Tibial nerve (tissue), 3 donors: Measurements from ENCODE around the gene EPS8L1.

Source experiments
- CTCF ChIP-seq, 5 experiments: fragments of 200-600 bp in 3 of 5; fragments of 450-650 bp in 2 of 5; sonication (generic) in 3 of 5; IDR thresholded peaks; one replicate each; pipeline ENCODE4 v1.5.1; 2016 to 2019; ENCODE audit warnings: antibody characterized with exemption in 5 of 5, mild to moderate bottlenecking in 3 of 5, moderate library complexity in 2 of 5
- POLR2A ChIP-seq, 2 donors: fragments of 450-650 bp; IDR thresholded peaks; one replicate each; pipeline ENCODE4 v1.6.1; 2017; ENCODE audit warnings: antibody characterized with exemption in 2 of 2, mild to moderate bottlenecking in 2 of 2, moderate library complexity in 2 of 2

GRCh38 chr19:55044771-55045716 is 30.6 kb upstream of the EPS8L1 start:
- TF ChIP-seq CTCF (IDR thresholded peaks at IDR 0.05) (no peak), POLR2A (IDR thresholded peaks at IDR 0.05) (no peak)
